HG02884 (cell line): Measurements from ENCODE around the gene CALCOCO2.
"Not testable (repeated sequence)": the region's sequence is repeated elsewhere in the genome, so short reads cannot be mapped to it uniquely, and the experiment has no call there.

Source experiments
- ATAC-seq: cut with Tn5 transposase; IDR thresholded peaks from one replicate; pipeline ENCODE4 v1.9.1; 2021; ENCODE audit warnings: mild to moderate bottlenecking, moderate library complexity; ENCODE audit not compliant: unreplicated experiment

The CALCOCO2 gene

DNA sequence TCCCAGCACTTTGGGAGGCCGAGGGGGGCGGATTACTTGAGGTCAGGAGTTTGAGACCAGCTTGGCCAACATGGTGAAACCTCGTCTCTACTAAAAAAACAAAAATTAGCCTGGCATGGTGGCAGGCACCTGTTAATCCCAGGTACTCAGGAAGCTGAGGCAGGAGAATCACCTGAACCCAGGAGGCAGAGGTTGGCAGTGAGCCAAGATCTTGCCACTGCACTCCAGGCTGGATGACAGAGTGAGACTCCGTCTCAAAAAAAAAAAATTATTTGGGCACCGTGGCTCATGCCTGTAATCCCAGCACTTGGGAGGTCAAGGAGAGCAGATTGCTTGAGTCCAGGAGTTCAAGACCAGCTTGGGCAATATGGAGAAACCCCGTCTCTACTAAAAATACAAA, 9.9 kb upstream of the CALCOCO2 start:
- not testable (repeated sequence) for ATAC-seq

DNA sequence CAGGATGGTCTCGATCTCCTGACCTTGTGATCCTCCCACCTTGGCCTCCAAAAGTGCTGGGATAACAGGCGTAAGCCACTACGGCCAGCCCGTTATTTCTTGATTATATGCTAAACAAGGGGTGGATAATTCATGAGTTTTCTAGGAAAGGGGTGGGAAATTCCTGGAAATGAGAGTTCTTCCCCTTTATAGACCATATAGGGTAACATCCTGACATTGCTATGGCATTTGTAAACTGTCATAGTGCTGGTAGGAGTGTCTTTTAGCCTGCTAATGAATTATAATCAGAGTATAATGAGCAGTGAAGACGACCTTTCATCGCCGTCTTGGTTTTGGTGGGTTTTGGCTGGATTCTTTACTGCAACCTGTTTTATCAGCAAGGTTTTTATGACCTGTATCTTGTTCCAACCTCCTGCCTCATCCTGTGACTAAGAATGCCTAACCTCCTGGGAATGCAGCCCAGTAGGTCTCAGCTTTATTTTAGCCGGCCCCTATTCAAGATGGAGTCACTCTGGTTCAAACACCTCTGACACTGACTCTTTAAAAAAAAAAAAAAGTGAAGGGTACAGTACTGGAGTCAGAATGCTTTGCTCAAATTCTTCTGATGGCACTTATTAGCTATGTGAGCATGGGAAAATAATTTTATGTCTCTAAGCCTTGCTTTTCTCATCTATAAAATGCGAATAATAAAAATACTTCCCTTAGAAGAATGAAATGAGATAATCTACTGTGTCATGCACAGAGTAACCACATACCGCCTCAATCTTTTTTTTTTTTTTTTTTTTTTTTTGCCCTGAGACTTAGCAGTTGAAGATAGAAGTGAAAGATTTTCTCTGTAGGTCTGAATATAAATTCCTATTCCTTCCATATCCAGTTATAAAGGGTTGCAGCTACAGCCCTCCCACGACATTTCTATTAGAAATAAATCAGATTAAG, 5.1 kb upstream of the CALCOCO2 start:
- ATAC-seq: no peak

DNA sequence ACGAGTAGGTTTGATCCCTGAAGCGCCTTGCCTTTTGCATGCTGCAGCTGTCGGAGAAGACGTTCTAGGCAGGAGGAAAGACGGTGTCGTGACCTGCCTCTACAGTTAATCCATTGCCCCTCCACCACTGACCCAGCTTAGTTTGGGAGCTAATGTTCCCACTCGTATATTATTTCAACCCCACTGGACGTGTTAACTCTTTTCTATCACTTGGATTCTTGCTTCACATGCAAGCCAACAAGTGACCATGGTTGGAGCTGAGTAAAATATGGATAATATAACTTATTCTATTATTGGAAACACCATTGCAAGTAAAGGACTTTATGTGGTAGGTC, 681 bp downstream of the CALCOCO2 start:
- no peak for ATAC-seq

DNA sequence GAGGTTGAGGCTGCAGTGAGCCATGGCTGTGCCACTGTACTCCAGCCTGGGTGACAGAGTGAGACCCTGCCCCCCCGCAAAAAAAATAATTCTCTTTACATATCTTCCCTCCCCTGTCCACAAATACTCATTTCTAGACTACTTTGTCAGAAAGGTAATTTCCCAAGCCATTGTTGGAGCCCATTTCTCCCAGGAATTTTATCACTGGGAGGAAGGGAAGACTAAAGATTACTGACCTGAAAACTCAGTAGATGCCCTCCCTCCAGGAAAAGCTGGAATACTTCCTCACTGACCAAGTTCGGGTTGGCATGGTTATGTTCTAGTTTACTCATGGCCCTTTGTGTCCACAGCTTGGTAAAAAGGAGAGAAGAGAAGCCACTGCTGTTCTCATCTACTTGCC, 4.1 kb downstream of the CALCOCO2 start:
- ATAC-seq: no peak

DNA sequence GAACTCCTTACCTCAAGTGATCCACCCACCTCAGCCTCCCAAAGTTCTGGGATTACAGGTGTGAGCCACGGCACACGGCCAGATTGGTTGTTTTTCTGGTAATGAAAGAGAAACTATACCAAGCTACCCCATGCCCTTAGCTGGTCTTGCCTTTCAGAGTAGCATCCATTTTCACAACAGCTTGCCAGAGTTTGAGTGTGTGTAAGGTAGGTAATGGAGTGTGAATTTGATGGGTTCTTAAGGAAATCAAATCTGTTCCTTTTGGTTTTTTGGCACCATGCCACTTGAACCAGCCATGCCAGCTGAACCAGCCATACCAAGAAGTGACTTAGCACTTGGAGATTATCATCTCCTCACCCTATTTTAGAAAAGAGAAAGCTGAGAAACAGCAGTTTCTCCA, 5.1 kb downstream of the CALCOCO2 start:
- no peak for ATAC-seq

DNA sequence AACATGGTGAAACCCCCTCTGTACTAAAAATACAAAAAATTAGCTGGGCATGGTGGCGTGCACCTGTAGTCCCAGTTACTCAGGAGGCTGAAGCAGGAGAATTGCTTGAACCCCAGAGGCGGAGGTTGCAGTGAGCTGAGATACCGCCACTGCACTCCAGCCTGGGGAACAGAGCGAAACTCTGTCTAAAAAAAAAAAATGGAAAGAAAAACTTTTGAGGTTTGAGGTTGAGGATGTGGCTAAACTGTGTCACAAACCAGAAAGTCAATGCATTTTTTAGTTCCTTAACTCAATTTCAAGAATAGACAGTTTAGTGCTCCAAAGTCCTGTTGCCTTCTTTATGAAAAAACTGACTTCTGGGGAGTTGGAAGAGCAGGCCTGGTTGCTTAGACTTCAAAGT, 6.6 kb downstream of the CALCOCO2 start:
- ATAC-seq: not testable (repeated sequence)

DNA sequence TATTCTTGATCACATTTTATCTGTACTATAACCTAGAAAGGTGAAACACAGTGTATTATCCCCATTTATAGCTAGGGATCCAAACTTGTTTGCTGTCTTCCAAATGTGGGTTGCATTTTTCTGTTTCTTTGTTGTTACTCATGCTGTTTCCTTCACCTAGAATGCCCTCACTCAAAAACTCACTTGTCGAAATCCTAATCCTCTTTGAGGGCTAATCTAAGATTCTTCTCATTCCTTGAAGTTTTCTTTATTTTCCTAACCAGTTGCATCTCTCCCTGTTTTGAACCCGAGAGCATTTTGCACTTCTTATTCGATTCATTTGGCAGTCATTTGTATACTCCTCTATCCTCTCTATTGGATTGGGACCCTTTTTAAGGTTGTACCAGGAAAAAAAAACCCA, 9.6 kb downstream of the CALCOCO2 start:
- ATAC-seq: no peak

DNA sequence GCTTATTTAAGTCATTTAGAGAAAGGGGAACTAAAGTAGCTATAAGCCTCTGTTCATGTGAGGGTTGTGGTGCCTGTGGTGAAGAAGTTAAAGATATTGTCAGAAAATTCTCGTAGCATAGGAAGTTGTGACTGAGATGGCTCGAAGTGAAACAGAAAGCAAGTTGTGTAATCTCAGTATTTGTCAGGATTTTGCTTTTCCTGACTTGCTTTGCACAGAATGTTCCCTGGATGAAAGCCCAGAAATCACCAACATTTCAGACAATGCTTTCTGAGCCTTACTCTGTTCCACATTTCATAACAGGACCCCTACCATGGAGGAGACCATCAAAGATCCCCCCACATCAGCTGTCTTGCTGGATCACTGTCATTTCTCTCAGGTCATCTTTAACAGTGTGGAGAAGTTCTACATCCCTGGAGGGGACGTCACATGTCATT, 10.6 kb downstream of the CALCOCO2 start:
- ATAC-seq: peak; percentile 76

DNA sequence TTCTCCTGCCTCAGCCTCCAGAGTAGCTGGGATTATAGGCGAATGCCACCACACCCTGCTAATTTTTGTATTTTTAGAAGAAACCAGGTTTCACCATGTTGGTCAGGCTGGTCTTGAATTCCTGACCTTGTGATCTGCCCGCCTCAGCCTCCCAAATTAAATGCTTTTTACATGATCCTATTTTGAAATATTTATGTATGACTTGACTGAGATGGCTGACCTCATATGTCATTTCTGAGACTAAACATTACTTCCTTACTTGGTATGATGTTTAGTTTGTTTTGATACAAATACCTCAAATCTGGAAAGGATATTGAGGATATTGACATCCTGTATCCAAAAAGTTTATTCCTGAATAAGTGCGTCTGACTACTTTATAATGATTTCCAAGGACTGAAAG, 11.9 kb downstream of the CALCOCO2 start:
- no peak for ATAC-seq

DNA sequence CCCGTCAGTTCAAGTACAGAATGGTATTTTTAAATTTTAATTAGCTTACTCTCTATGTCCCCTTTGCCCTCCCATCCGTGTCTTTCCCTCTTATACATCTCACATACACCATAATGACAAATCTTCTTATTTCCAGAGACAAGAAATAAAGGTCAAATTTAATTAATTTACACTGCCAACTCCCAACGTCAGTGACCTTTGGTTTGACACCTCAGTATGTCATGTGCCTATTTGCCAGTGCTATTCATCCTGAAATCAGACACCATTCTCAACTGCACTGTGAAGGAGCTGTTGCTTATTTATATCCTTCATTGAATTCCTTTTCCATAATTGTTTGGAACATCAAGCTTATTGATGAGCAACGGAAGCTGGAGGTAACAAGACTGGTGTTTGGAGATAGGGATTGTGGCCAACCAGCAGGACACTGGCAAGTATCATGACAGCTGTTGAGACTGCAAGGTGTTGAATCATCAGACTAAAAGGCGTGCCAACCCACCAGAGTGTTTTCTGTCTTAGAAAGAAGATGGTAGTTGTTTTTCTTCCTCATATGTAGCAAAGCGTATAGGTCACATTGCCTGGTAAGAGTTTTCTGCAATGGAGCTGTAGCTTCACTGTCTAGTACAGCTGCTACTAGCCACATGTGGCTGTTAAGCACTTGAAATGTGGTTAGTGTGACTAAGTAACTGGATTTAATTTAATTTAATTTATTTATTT, 12.5 kb downstream of the CALCOCO2 start:
- ATAC-seq: no peak

DNA sequence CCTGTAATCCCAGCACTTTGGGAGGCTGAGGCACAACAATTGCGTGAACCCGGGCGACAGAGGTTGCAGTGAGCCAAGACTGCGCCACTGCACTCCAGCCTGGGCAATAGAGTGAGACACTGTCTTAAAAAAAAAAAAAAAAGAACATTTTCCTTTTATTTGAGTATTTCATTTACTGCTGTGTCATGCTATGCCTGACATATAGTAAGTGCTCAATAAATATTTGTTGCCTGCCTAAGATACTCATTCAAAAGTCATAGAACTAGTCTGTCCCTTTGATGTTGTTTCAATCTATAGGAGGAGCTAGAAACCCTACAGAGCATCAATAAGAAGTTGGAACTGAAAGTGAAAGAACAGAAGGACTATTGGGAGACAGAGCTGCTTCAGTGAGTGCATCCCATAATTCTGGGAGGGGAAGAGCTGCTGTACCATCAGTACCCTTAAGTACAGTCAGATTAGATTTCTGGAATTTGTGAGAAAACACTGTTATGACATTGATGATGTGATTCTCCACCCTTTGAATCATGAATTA, 20.0 kb downstream of the CALCOCO2 start:
- no peak for ATAC-seq

DNA sequence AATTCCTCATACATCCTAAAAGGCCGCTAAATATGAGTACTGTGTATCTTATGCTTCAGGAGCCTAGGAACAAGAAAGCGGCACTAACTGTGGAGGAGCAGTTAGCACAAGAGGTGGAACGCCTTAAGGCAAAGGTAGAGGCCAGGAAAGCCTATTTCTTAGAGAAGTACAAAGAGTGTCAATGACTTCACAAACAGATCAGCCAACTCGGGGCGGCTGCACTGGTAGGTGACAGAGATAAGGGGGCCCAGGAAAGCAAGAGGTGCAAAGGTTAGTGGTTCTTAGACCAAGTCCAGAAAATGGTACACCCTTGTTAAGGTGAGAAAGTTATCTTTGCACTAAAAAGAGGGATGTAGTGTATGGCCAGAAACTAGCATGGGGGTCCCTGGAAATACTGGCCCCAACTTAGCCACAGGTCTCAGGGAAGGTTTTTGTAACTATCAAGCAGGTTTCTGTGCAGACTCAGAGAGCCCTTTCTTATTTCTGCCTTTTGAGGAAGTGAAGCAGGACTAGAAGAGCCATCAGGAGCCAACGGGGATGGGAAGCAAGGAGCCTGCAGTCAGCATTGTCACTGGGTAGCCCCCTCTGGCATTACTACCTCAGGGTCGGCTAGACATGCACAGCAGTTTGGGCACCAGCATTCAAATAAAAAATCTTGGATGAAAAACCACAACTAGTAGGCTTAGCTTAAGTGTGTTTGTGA, 24.1 kb downstream of the CALCOCO2 start:
- no peak for ATAC-seq

DNA sequence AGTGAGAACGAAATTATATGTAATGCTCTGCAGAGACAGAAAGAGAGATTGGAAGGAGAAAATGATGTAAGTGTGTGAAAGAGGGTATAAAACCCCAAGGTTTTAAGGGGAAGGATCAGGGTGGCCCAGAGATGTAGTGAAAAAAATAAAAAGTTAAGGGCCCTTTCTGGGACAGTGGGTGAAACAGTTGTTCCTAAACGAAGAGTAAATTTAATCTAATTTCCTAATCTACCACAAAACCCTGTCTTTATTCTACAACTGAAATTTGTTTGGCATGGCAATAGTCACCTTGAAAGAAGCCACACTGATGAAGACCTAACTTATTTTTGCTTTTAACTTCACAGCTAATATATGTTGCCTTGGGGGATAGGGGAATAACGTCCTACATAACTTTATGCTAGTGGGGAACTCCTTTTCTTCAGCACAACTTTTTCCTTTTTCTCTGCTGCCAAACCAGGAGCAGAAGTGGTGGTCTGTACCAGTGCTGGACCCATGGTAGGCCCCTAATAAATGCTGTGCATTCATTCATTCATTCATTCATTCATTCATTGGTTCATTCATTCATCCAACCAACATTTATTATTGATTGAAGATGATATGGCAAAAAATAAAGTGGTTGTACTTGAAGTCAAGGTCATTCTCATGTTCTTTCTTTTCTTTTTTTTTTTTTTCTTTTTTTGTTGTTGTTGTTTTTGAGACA, 25.4 kb downstream of the CALCOCO2 start:
- no peak for ATAC-seq

DNA sequence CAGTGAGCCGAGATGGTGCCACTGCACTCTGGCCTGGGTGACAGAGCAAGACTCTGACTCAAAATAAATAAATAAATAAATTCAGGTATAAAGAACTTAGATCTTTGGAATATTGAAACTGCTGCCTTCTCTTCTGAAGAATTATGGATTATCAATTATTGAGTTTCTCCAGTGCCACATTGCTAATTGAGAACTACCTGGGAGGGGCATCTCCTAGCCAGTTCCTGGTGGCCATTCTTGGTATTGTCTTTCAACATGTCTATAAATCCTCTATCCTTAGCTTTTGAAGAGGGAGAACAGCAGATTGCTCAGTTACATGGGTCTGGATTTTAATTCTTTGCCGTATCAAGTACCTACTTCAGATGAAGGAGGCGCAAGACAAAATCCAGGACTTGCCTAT, 29.2 kb downstream of the CALCOCO2 start:
- no peak for ATAC-seq

DNA sequence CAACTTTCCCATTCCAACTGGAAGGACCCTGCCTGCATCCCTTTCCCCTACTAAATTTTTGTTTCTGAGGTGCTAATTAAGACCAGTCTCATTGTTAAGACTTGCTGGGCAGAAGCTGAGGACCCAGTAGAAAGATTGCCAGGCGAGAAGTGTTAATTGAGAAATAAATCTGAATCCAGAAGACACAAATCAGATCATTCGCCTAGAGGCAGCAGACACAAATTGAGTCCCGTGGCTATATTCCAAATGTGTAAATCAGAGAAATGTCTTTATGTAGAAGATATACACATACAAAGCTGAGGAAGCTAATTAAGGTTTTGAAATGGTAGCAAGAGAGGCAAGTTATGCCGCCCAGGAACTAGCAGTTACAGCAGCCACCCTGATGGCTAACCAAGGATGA, 29.6 kb downstream of the CALCOCO2 start:
- no peak for ATAC-seq

DNA sequence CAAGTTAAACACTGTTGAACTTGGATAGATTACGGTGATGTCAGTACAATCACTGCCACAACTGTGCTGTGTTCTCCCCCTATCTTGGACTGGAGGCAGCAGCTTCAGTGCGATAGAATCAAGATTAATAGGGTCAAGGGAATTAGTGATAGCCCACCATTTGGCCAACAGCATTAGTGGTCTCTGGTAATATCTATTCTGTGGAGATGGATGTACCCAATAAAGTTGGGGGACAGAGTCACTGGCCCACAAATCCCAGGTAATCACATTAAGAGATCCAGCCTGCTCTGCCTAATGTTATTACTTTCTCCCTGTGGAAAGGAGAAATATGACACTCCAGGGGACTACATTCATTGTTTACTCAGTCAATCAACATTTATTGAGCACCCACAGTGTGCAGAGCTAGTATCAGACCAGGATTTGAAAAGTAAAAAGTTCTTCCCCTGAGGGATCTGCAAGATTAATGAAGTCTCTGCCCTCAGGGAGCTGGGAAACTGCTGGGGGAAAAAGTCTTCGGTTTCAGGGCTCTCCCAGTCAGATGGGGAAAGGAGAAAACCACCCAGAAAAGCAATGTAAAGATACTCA, 38.2 kb downstream of the CALCOCO2 start:
- no peak for ATAC-seq

DNA sequence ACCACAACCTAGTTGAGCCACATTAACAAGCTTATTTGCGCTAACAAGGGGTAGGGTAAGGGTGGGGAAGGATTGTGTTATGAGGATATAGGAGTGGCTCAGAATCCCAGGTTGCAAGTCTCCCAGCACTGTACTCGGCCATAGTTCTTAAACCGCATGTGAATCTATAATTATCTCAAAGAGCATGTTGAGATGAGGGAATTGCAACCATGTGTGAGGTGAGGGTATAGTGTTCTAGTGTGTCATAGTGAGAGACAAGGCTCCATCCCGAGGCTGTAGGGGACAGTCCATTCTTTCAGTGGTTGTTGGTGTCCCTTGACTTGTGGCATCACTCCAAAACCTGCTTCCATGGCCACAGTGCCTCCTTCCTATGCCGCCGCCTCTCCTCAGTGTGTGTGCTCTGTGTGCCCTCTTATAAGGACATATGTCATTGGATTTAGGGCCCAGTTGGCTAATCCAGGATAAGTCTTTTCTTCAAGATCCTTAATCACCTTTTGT, 39.0 kb downstream of the CALCOCO2 start:
- ATAC-seq: no peak

DNA sequence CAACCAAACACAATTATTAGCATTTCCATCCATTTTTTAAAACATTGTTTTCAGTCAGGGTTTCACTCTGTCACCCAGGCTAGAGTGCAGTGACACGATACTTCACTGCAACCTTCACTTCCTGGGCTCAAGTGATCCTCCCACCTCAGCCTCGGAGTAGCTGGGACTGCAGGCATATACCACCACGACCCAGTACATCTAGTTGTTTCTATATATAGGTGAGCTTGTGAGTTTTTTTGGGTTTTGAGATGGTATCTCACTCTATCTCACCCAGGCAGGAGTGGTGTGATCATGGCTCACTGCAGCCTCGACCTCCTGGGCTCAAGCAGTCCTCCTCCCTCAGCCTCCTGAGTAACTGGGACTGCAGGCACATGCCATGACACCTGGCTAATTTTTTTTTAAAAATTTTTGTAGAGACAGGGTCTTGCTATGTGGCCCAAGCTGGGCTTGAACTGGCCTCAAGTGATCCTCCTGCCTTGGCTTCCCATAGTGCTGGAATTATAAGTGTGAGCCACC, 40.3 kb downstream of the CALCOCO2 start:
- ATAC-seq: no peak

DNA sequence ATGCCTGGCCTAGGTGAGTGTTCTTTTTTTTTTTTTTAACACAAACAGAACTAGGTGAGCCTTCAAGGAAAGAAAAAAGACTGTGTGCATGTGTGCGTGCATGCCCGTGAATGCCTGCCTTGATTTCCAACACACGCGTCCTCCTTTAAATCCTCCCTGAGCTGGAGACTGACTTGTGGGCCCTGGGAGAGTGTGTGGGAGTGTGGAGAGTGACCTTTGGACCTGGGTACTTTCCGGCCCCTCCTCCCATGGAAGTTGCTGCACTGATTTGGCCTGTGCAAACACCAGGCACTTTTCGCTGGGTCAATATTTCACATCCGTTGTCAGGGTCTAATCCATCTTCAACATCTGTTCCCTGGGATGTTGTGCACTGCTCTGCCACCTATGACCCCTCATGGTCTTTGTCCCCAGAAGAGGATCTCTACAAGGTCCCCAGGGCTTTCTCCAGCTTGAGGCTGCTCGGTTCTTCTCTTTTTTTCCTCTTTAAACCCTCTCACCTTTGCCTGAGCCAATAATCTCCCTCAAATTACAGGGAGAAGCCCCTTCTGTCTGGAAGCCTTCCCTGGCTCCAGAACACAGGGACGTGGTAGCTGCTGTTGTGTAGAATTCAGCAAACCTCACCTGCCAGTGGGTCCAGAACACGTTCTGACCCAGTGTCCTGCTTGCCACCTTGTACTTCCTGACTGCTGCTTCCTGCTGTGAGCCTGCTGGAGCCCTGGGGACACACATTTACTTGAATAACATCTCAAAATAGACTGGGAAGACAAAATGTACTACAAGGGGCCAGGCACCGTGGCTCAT, 40.9 kb downstream of the CALCOCO2 start:
- no peak for ATAC-seq
